H1 (cell line): ENCODE data around the gene FSD1. TPM values are rescaled to one million over a fixed set of nuclear protein-coding genes. Genes with fewer than 3 reads are reported as not detected.

Experiments used
- BACH1 ChIP-seq: IDR thresholded peaks from 2 replicates; pipeline ENCODE4 v1.6.1; 2012; ENCODE audit warnings: low read length, improper control_type of control experiment
- RAD21 ChIP-seq, 2 experiments: IDR thresholded peaks in 1 of 2; conservative IDR thresholded peaks in 1 of 2; 2 replicates each; pipeline ENCODE4 v1.6.1; 2011; ENCODE audit warnings: low read depth in 2 of 2, low read length in 2 of 2, improper control_type of control experiment in 1 of 2, inconsistent platforms in 1 of 2, mild to moderate bottlenecking in 1 of 2, moderate library complexity in 1 of 2
- SIN3A ChIP-seq, 2 experiments: IDR thresholded peaks in 1 of 2; conservative IDR thresholded peaks in 1 of 2; 2 replicates each; pipeline ENCODE4 v1.6.1; 2011 to 2012; ENCODE audit warnings: low read length in 2 of 2, improper control_type of control experiment in 1 of 2, low read depth in 1 of 2, mild to moderate bottlenecking in 1 of 2
- SUZ12 ChIP-seq: fragments of 200-600 bp; sonication (generic); IDR thresholded peaks from 2 replicates; pipeline ENCODE4 v1.6.1; 2012; ENCODE audit warnings: mild to moderate bottlenecking, inconsistent platforms, low read length, moderate library complexity, mixed read lengths
- TEAD4 ChIP-seq: IDR thresholded peaks from 2 replicates; pipeline ENCODE4 v1.6.1; 2012; ENCODE audit warnings: low read depth, low read length, inconsistent platforms, mixed read lengths
- ZNF274 ChIP-seq: IDR thresholded peaks from 2 replicates; pipeline ENCODE4 v1.7.0; 2012; ENCODE audit warnings: low read length, borderline replicate concordance; ENCODE audit errors: extremely low read depth
- polyA plus RNA-seq, 7 experiments: library from polyadenylated mRNA; depleted of rRNA in 3 of 7; stranded (reverse) in 5 of 7; unstranded in 2 of 7; fragments of >200 nt in 5 of 7; fragments of 200-250 nt in 2 of 7; gene quantifications; 1 replicate in 5 of 7; 2 replicates in 1 of 7; 4 replicates in 1 of 7; pipeline versions ENCODE4 v1.2.1 to v1.2.3, GENCODE V29; 2011 to 2013; ENCODE audit warnings: missing spikeins in 2 of 7, mixed read lengths in 2 of 7
- total RNA-seq: library from RNA; stranded (reverse); fragmentation: NEBNext Ultra II Directional; extraction: Animal tissue kit (Norgen Biotek cat#: 25700); gene quantifications from 2 replicates; pipeline ENCODE4 v1.2.1, GENCODE V29; 2021
- TF ChIP-seq, protein P1 (sequence below): fragments of 300-600 bp; sonication (generic); IDR thresholded peaks from 2 replicates; pipeline ENCODE4 v1.7.1; 2012; ENCODE audit warnings: low read length, moderate library complexity, mild to moderate bottlenecking, inconsistent platforms; ENCODE audit not compliant: insufficient replicate concordance

The FSD1 gene
- total and polyA plus RNA-seq, 2 of the 8 experiments (the other 6 are each of a cell fraction or from before 2014, with no cell fraction given): 58.8 to 181 TPM

GRCh38 chr19:4363571-4364304 is 59.3 kb downstream of the FSD1 start (continued):
- TF ChIP-seq, protein P1, sequence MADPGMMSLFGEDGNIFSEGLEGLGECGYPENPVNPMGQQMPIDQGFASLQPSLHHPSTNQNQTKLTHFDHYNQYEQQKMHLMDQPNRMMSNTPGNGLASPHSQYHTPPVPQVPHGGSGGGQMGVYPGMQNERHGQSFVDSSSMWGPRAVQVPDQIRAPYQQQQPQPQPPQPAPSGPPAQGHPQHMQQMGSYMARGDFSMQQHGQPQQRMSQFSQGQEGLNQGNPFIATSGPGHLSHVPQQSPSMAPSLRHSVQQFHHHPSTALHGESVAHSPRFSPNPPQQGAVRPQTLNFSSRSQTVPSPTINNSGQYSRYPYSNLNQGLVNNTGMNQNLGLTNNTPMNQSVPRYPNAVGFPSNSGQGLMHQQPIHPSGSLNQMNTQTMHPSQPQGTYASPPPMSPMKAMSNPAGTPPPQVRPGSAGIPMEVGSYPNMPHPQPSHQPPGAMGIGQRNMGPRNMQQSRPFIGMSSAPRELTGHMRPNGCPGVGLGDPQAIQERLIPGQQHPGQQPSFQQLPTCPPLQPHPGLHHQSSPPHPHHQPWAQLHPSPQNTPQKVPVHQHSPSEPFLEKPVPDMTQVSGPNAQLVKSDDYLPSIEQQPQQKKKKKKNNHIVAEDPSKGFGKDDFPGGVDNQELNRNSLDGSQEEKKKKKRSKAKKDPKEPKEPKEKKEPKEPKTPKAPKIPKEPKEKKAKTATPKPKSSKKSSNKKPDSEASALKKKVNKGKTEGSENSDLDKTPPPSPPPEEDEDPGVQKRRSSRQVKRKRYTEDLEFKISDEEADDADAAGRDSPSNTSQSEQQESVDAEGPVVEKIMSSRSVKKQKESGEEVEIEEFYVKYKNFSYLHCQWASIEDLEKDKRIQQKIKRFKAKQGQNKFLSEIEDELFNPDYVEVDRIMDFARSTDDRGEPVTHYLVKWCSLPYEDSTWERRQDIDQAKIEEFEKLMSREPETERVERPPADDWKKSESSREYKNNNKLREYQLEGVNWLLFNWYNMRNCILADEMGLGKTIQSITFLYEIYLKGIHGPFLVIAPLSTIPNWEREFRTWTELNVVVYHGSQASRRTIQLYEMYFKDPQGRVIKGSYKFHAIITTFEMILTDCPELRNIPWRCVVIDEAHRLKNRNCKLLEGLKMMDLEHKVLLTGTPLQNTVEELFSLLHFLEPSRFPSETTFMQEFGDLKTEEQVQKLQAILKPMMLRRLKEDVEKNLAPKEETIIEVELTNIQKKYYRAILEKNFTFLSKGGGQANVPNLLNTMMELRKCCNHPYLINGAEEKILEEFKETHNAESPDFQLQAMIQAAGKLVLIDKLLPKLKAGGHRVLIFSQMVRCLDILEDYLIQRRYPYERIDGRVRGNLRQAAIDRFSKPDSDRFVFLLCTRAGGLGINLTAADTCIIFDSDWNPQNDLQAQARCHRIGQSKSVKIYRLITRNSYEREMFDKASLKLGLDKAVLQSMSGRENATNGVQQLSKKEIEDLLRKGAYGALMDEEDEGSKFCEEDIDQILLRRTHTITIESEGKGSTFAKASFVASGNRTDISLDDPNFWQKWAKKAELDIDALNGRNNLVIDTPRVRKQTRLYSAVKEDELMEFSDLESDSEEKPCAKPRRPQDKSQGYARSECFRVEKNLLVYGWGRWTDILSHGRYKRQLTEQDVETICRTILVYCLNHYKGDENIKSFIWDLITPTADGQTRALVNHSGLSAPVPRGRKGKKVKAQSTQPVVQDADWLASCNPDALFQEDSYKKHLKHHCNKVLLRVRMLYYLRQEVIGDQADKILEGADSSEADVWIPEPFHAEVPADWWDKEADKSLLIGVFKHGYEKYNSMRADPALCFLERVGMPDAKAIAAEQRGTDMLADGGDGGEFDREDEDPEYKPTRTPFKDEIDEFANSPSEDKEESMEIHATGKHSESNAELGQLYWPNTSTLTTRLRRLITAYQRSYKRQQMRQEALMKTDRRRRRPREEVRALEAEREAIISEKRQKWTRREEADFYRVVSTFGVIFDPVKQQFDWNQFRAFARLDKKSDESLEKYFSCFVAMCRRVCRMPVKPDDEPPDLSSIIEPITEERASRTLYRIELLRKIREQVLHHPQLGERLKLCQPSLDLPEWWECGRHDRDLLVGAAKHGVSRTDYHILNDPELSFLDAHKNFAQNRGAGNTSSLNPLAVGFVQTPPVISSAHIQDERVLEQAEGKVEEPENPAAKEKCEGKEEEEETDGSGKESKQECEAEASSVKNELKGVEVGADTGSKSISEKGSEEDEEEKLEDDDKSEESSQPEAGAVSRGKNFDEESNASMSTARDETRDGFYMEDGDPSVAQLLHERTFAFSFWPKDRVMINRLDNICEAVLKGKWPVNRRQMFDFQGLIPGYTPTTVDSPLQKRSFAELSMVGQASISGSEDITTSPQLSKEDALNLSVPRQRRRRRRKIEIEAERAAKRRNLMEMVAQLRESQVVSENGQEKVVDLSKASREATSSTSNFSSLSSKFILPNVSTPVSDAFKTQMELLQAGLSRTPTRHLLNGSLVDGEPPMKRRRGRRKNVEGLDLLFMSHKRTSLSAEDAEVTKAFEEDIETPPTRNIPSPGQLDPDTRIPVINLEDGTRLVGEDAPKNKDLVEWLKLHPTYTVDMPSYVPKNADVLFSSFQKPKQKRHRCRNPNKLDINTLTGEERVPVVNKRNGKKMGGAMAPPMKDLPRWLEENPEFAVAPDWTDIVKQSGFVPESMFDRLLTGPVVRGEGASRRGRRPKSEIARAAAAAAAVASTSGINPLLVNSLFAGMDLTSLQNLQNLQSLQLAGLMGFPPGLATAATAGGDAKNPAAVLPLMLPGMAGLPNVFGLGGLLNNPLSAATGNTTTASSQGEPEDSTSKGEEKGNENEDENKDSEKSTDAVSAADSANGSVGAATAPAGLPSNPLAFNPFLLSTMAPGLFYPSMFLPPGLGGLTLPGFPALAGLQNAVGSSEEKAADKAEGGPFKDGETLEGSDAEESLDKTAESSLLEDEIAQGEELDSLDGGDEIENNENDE: no peak
- TF ChIP-seq SUZ12: no peak
- no peak for TF ChIP-seq ZNF274
- no peak for TF ChIP-seq BACH1
- TF ChIP-seq SIN3A (conservative IDR thresholded peaks at IDR 0.05 in 1 of 2, IDR thresholded peaks at IDR 0.05 in 1 of 2; ENCODE audit: low read depth in 1 of 2, low read length in 2 of 2): no peak
- no peak for TF ChIP-seq TEAD4
- no peak for TF ChIP-seq RAD21 (IDR thresholded peaks at IDR 0.05 in 1 of 2, conservative IDR thresholded peaks at IDR 0.05 in 1 of 2; ENCODE audit: low read depth in 2 of 2, low read length in 2 of 2)
